ENCODE results near the gene CD2BP2. TPM values are rescaled to one million over a fixed set of nuclear protein-coding genes. Genes with fewer than 3 reads are reported as not detected.
A peak's percentile ranks its signal among the peaks of the same experiment; 100 is the strongest.

CD2BP2 gene
- total and polyA plus RNA-seq, 2 of the 13 experiments (the other 11 are each of a cell fraction or from before 2014, with no cell fraction given), result 24.9 to 54.6 TPM

DNA sequence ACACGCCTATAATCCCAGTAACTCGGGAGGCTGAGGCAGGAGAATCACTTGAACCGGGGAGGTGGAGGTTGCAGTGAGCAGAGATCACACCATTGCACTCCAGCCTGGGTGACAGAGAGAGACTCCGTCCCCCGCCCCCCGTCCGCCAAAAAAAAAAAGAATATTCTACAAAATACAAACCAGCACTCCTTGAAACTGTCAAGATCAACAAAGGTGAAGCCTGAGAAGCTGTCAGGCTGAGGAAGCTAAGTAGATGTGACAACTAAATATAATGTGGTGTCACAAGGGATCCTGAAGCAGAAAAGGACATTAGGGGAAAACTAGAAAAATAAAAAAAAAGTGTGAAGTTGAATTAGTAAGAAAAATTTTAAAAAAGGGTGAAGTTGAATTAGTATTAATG is 6.2 kb downstream of the CD2BP2 start (continued):
- TF ChIP-seq, protein P1, sequence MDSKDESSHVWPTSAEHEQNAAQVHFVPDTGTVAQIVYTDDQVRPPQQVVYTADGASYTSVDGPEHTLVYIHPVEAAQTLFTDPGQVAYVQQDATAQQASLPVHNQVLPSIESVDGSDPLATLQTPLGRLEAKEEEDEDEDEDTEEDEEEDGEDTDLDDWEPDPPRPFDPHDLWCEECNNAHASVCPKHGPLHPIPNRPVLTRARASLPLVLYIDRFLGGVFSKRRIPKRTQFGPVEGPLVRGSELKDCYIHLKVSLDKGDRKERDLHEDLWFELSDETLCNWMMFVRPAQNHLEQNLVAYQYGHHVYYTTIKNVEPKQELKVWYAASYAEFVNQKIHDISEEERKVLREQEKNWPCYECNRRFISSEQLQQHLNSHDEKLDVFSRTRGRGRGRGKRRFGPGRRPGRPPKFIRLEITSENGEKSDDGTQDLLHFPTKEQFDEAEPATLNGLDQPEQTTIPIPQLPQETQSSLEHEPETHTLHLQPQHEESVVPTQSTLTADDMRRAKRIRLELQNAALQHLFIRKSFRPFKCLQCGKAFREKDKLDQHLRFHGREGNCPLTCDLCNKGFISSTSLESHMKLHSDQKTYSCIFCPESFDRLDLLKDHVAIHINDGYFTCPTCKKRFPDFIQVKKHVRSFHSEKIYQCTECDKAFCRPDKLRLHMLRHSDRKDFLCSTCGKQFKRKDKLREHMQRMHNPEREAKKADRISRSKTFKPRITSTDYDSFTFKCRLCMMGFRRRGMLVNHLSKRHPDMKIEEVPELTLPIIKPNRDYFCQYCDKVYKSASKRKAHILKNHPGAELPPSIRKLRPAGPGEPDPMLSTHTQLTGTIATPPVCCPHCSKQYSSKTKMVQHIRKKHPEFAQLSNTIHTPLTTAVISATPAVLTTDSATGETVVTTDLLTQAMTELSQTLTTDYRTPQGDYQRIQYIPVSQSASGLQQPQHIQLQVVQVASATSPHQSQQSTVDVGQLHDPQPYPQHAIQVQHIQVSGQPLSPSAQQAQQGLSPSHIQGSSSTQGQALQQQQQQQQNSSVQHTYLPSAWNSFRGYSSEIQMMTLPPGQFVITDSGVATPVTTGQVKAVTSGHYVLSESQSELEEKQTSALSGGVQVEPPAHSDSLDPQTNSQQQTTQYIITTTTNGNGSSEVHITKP (CRISPR knock-in tag; IDR thresholded peaks at IDR 0.05; ENCODE audit: low read depth), result no peak
- TF ChIP-seq SNAPC2 (CRISPR knock-in tag; IDR thresholded peaks at IDR 0.05), result no peak

DNA sequence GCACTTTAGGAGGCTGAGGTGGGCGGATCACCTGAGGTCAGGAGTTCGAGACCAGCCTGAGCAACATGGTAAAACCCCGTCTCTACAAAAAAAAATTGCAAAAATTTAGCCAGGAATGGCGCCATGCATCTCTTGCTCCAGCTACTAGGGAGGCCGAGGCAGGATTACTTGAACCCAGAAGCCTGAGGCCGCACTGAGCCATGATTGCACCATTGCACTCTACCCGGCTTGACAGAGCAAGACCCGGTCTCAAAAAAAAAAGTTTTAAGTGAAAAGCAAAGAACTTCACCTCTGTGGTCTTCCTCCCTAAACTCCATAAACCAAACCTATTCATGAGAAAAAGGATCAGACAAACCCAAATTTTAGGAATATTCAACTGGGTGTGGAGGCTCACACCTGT is 7.0 kb downstream of the CD2BP2 start:
- DNase-seq (ENCODE audit: low spot score) (no peak), ATAC-seq (no peak), FAIRE-seq (no peak)
- H3K36me3 ChIP-seq (replicated peaks in 1 of 2; ENCODE audit: control insufficient read depth in 1 of 2, insufficient read depth in 2 of 2, low read length in 2 of 2), result peaks cover 9 to 47% of the 10 kb centered on the region in 2 experiments
- CTCF ChIA-PET (ENCODE audit: low intra/inter-chr PET ratio, low total read pairs), result no interaction called here
- WGBS (ENCODE audit: low lambda C conversion rate), result 98% methylated on average over 8 of the region's 8 CpGs
- H3K9me3 ChIP-seq (ENCODE audit: low read length), result no peaks in the 10 kb centered on the region
- no TSS peak for BruUV-seq (replicated peaks)
- H4K20me1 ChIP-seq (ENCODE audit: insufficient read depth, low read length), result no peaks in the 10 kb centered on the region
- H3K27me3 ChIP-seq (ENCODE audit: control insufficient read depth in 1 of 2, insufficient read depth in 2 of 2, low read length in 2 of 2), result no peaks in the 10 kb centered on the region; a peak in 1 of 5 replicates
- no peak overlapping the region for H3K27ac ChIP-seq (ENCODE audit: extremely low read length, insufficient read depth, low read length)
- peaks cover 19% of the 10 kb centered on the region for H3K4me1 ChIP-seq (ENCODE audit: insufficient read depth, low read length)
- intact Hi-C loops (cut with micrococcal nuclease; ENCODE audit: unreplicated experiment) (no loop called here), in situ Hi-C loops (cut with HindIII; ENCODE audit: extremely low pct_ligation_motif_present, low pct_unique_long_range_greater_than_20kb) (loop anchor here (25.0 kb wide), 1 partner anchor 761 kb away; no protein-coding TSS in a partner anchor)
- H3K9ac ChIP-seq (ENCODE audit: insufficient read depth, low read depth, low read length), result no peak overlapping the region
- TF ChIP-seq KMT2B (CRISPR knock-in tag; IDR thresholded peaks at IDR 0.05) (no peak), POLR2A (IDR thresholded peaks at IDR 0.05; ENCODE audit: insufficient read depth in 1 of 2, low read depth in 2 of 2, low read length in 2 of 2) (0 out of 4 replicates have a peak, but pooled peaks of 1 of the 2 experiments have one; percentile 11)
- H3K4me2 ChIP-seq (ENCODE audit: low read depth, low read length), result no peak overlapping the region
- H3K4me3 ChIP-seq (replicated peaks in 1 of 3; ENCODE audit: insufficient read depth in 1 of 3, low read depth in 2 of 3, low read length in 3 of 3), result no peak overlapping the region
- POLR2A ChIA-PET, result no interaction called here
- H2AFZ ChIP-seq (ENCODE audit: low read length), result no peak overlapping the region
- no peaks in the 10 kb centered on the region for H3K79me2 ChIP-seq (ENCODE audit: insufficient read depth, low read length)
